NT2/D1 (cell line): ENCODE measurements around the gene FBXL16.

ENCODE experiments used
- SUZ12 ChIP-seq: IDR thresholded peaks from 2 replicates; pipeline ENCODE4 v1.6.1; 2011; ENCODE audit not compliant: insufficient read length, insufficient read depth; ENCODE audit errors: extremely low read depth
- YY1 ChIP-seq: IDR thresholded peaks from 2 replicates; pipeline ENCODE4 v1.6.1; 2011; ENCODE audit not compliant: insufficient read length, insufficient read depth
- ZNF274 ChIP-seq: IDR thresholded peaks from 2 replicates; pipeline ENCODE4 v1.6.1; 2011; ENCODE audit warnings: mild to moderate bottlenecking, low read depth, low read length

DNA sequence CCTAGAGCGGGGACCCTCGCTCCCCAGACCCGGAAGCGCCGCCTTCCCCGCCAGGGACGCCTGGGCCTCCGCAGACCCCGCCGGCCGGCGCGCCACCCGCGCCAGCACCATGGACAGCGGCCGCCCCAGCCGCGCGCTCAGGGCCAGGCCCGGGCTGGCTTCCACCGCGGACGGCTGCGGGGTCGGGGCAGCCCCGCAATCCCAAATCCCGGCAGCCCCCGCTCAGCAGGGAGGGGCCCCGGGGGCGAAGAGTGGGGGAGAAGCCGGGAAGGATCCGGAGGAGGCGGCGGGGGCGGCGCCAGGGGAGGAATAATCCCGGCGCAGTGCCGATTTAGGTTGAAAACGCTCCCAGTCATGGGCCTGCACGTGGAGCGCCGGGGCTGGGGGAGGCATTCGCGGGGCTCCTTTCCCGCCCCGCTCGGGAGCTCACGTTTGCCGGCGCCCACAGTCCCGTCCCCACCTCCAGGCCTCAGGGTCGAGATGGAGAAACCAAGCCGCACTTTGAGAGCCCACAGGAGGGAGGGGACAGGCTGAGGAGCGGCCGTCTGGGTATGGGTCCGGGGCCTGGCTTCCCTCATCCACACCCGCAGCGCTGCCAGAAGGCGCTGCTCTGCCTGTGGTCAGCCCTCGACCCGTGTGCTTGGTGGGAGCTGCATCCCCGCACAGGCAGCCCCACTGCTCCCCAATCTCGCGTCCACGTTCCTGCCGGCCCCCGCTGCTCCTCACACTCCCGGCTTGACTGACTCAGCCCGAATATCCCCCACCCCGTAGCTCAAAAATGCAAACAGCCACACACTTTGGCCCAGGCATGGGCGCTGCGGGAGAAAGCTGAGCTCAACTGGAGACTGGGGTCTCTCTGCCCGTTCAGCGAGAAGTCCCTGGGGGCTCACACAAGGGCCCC, 4.7 kb downstream of the FBXL16 start:
- TF ChIP-seq ZNF274 (no peak), YY1 (no peak), SUZ12 (peak; percentile 62)
